Activated naive CD8-positive, alpha-beta T cell treated with anti-CD3 and anti-CD28 coated beads for 36 hours (primary cell): ENCODE measurements around the gene CACNA1C. TPM values are rescaled to one million over a fixed set of nuclear protein-coding genes. Genes with fewer than 3 reads are reported as not detected.

Experiments
- DNase-seq: peaks from one replicate; pipeline ENCODE4 v3.0.0; 2021
- H3K27ac Mint-ChIP-seq: one replicate; pipeline ENCODE4 v1.8.0; 2022; ENCODE audit warnings: mild to moderate bottlenecking, moderate library complexity, mixed read lengths
- H3K27me3 Mint-ChIP-seq: one replicate; pipeline ENCODE4 v1.8.0; 2022; ENCODE audit warnings: mild to moderate bottlenecking, mixed read lengths
- H3K36me3 Mint-ChIP-seq: one replicate; pipeline ENCODE4 v1.8.0; 2021; ENCODE audit warnings: mild to moderate bottlenecking, mixed read lengths
- H3K4me1 Mint-ChIP-seq: one replicate; pipeline ENCODE4 v1.8.0; 2021; ENCODE audit warnings: mixed read lengths
- H3K4me3 Mint-ChIP-seq: one replicate; pipeline ENCODE4 v1.8.0; 2022; ENCODE audit warnings: mild to moderate bottlenecking, moderate library complexity, mixed read lengths
- H3K9me3 Mint-ChIP-seq: one replicate; pipeline ENCODE4 v1.8.0; 2022; ENCODE audit warnings: mixed read lengths
- total RNA-seq, 2 experiments: library from RNA; stranded (reverse); gene quantifications; one replicate each; pipeline ENCODE4 v1.2.3, GENCODE V29; 2021

CACNA1C gene
- total RNA-seq, 2 experiments from 2014 or later, result 0.02 to 0.14 TPM

- no peaks in the 10 kb centered on the region for H3K9me3 Mint-ChIP-seq
- peaks cover 3% of the 10 kb centered on the region for H3K4me1 Mint-ChIP-seq
- no peaks in the 10 kb centered on the region for H3K27me3 Mint-ChIP-seq
These were observed 321.5 kb downstream of the CACNA1C start for GRCh38 chr12:2374092-2374906.

DNA sequence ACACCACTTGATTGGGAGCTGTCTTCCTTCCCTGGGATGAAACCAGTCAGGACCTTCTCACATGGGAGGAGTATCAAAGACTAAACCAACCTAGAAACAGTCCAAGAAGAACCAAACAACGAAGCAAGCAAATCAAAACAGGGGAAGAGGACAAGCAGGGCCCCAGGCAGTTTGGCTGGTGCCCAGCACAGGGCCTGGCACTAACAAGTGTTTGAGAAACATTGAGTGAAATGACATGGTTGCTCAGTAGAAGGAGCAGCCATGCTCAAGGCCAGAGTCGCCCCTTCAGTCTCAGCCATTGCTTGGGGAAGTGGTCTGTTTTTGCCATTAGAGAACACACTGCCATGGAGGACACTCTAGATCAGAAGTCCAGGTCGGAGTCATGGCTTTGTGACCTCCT lies 323.1 kb downstream of the CACNA1C start:
- DNase-seq, result no peak
- Mint-ChIP-seq H3K9me3 (no peaks in the 10 kb centered on the region), H3K27me3 (no peaks in the 10 kb centered on the region), H3K36me3 (no peaks in the 10 kb centered on the region), H3K27ac (no peak overlapping the region), H3K4me1 (peaks cover 3% of the 10 kb centered on the region), H3K4me3 (no peak overlapping the region)

More at GRCh38 chr12:2374092-2374906, 321.5 kb downstream of the CACNA1C start:
- H3K27ac Mint-ChIP-seq, result no peak overlapping the region
- DNase-seq, result no peak
- no peaks in the 10 kb centered on the region for H3K36me3 Mint-ChIP-seq
- H3K4me3 Mint-ChIP-seq, result no peak overlapping the region

GRCh38 chr12:2376908-2377657 lies 324.3 kb downstream of the CACNA1C start:
- no peak for DNase-seq
- H3K4me3 Mint-ChIP-seq, result no peak overlapping the region
- peaks cover 3% of the 10 kb centered on the region for H3K4me1 Mint-ChIP-seq
- H3K36me3 Mint-ChIP-seq, result no peaks in the 10 kb centered on the region
- no peak overlapping the region for H3K27ac Mint-ChIP-seq
- no peaks in the 10 kb centered on the region for H3K27me3 Mint-ChIP-seq
- H3K9me3 Mint-ChIP-seq, result no peaks in the 10 kb centered on the region

DNA sequence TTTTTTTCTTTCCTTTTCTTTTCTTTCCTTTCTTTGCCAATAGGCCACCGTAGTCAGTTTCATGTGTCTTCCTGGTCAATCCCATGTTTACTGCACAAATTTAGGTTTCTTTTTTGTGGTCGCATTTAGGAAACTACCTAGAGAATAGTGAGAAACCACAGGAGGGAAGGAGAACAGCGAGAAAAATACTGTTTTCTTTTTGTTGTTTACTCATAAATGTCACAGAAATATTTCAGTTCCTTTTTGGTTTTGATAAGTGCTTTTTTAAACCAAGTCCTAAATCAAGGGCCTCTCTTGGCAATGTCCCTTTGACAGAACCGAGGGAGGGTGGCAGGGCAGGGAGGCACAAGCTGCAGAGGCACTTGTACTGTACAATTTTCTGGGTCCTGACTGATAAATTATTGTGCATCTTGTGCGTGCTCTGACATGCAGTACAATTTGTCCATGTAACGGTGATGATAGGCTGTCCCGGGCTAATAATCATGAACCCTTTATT lies 326.1 kb downstream of the CACNA1C start:
- Mint-ChIP-seq H3K9me3 (no peaks in the 10 kb centered on the region), H3K27ac (no peak overlapping the region), H3K36me3 (no peaks in the 10 kb centered on the region), H3K4me1 (peaks cover 3% of the 10 kb centered on the region), H3K27me3 (no peaks in the 10 kb centered on the region), H3K4me3 (no peak overlapping the region)
- no peak for DNase-seq

DNA sequence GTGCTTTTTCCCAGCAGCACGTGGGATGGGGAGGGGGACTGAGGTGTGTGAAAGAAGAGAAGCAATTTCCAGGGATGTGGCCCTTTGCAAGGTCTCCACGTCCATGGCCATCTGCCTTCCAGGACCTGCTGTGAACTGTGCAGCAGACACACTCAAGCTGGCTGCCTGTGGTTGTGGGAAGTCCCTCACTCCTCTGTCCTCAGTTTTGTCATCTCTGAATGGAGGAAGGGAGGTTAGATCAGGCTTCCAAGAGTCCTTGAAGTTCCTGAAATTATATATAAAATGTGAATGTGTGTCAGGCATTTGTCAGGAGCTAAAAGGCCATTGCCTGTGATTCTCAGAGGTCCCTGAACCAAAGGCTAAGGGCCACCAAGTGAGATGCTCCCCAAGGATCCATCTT lies 328.2 kb downstream of the CACNA1C start:
- no peaks in the 10 kb centered on the region for H3K9me3 Mint-ChIP-seq
- no peak for DNase-seq
- no peaks in the 10 kb centered on the region for H3K36me3 Mint-ChIP-seq
- H3K27ac Mint-ChIP-seq, result no peak overlapping the region
- H3K4me3 Mint-ChIP-seq, result no peak overlapping the region
- no peaks in the 10 kb centered on the region for H3K27me3 Mint-ChIP-seq
- H3K4me1 Mint-ChIP-seq, result peaks cover 3% of the 10 kb centered on the region

GRCh38 chr12:2382370-2383155 lies 329.8 kb downstream of the CACNA1C start:
- Mint-ChIP-seq H3K4me3 (no peak overlapping the region), H3K36me3 (no peaks in the 10 kb centered on the region), H3K27me3 (no peaks in the 10 kb centered on the region), H3K4me1 (peaks cover 3% of the 10 kb centered on the region), H3K9me3 (no peaks in the 10 kb centered on the region), H3K27ac (no peak overlapping the region)
- no peak for DNase-seq

DNA sequence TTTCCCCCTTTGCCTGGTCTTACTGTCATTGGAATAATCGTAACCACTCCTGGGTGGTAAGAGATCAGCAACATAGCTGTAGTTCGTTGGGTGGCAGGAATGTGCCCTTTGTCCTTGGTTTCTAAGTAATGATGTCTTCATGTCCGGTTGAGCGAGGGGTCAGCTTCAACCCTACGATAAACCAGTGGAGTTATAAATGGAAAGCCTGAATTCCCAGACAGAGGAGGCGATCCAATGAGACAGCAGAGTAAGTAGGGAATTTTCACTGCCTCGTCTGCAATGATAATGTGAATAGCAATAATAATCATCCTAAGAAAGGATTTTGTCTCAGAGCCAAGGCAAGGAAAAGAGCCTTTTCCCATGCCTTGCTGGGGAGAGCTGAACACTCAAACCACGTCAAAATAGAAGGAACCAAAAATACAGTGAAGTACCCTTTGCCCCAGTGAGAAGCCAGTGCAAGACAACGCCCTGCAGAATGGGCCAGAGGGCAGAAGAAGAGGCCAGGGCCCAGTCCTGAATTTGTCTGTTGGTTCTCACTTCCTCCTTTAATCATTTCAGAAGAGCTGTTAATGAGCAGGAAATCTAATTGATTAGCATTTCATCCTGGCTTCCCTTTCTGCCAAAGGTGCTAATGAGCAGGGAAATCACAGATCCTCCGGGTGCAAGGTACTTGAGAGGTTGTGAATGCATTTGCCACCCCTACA lies 330.7 kb downstream of the CACNA1C start:
- peaks cover 3% of the 10 kb centered on the region for H3K4me1 Mint-ChIP-seq
- H3K27me3 Mint-ChIP-seq, result no peaks in the 10 kb centered on the region
- no peak overlapping the region for H3K4me3 Mint-ChIP-seq
- no peak overlapping the region for H3K27ac Mint-ChIP-seq
- H3K36me3 Mint-ChIP-seq, result no peaks in the 10 kb centered on the region
- no peak for DNase-seq
- no peaks in the 10 kb centered on the region for H3K9me3 Mint-ChIP-seq

DNA sequence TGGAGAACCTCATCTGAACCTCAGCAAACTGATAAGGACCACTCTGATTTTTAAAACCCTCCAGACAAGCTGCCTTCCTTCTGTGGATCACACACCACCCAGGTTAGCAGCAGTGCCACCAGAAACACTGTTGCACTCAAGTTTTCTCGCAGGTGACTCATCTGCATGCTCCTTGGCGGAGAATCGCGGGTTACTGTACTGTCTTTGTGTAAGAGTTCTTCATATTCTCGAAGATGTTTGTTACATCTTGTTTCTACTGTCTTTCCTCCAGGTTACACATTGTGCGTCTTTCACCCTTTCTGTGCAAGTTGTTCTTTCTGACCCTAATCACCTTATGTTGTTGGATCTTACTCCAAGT lies 331.2 kb downstream of the CACNA1C start:
- Mint-ChIP-seq H3K36me3 (no peaks in the 10 kb centered on the region), H3K9me3 (no peaks in the 10 kb centered on the region), H3K4me3 (no peak overlapping the region), H3K4me1 (no peaks in the 10 kb centered on the region), H3K27me3 (no peaks in the 10 kb centered on the region), H3K27ac (no peak overlapping the region)
- no peak for DNase-seq

DNA sequence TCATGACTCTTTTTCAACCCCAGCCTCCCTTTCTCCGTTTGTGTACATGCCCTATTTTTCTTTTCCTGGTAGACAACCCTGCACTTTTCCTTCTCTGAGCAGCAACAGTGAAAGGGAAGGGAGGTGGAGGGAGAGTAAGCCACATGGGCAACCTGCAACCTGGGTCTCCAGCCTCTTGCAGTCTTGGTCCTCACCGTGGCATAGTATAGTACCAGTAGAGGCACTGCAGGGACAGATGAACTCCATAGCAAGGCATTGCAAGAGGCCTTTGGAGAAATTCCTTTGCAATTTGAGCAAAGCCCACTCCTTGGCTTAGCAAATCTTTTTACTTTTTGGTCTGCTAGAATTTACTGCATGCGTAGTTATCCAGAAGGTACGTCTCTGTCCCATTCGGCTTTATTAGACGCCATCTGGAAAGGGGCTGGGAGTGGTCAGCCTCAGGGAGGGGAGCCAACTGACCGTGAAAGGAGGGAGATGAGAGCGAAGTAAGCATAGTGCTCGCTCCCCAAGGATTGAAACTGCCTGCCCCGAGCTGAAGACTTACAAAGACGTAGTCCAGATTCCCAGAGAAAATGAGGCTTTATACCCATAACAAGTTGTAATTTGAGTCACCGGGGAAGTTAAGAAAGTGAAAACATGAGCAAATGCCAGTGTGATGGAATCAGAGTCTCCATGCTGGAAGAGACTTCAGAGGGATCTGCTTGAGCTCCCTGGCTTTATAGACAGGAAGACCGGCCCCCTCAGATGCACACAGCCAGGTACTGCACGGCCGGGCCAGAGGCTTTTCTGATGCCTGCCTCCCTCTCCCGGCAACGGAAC lies 332.0 kb downstream of the CACNA1C start:
- no peak overlapping the region for H3K27ac Mint-ChIP-seq

DNA sequence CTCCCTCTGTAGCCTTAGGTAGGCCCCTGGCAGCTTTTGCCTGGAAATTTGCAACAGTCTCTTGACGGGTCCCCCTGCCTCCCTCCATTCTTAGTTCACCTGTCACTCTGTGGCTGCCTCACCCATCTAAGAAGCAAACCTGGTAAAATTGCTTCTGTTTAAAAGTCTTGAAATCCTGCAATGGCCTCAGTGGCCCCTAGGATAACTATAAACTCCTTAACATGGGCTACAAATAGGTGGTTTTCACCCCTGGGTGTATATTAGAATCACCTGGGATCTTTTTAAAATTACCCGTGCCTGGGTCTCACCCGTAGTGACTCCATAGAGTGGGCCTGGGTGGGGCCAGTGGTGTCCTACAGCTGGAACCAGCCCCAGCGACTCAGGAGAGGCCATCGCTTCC lies 332.7 kb downstream of the CACNA1C start:
- Mint-ChIP-seq H3K9me3 (no peaks in the 10 kb centered on the region), H3K27me3 (no peaks in the 10 kb centered on the region), H3K4me1 (no peaks in the 10 kb centered on the region), H3K4me3 (no peak overlapping the region), H3K36me3 (no peaks in the 10 kb centered on the region), H3K27ac (no peak overlapping the region)
- no peak for DNase-seq

More for the DNA sequence above, 332.0 kb downstream of the CACNA1C start:
- no peak for DNase-seq
- Mint-ChIP-seq H3K4me3 (no peak overlapping the region), H3K27me3 (no peaks in the 10 kb centered on the region), H3K4me1 (no peaks in the 10 kb centered on the region), H3K36me3 (no peaks in the 10 kb centered on the region), H3K9me3 (no peaks in the 10 kb centered on the region)

DNA sequence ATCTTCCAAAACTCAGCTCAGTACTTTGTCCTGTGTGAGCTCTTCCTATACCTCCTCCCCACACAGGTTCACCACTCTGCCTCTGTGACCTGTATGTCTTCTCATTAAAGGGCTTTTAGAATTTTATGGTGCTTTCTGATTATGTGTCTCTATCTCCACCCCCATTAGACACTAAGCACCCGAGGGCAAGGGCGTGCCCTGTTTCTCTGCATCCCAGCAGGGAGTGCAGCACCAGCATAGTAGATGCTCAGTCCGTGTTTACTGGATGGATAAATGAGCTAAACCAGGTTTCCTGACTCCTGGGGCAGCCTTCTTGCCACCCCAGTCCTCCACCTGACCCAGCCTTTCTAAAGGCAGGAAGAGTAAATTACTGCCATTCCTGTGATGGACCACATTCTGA lies 333.8 kb downstream of the CACNA1C start:
- no peaks in the 10 kb centered on the region for H3K4me1 Mint-ChIP-seq
- no peak overlapping the region for H3K27ac Mint-ChIP-seq
- no peaks in the 10 kb centered on the region for H3K9me3 Mint-ChIP-seq
- H3K27me3 Mint-ChIP-seq, result no peaks in the 10 kb centered on the region
- H3K36me3 Mint-ChIP-seq, result no peaks in the 10 kb centered on the region
- no peak for DNase-seq
- H3K4me3 Mint-ChIP-seq, result no peak overlapping the region

GRCh38 chr12:2387103-2387834 lies 334.5 kb downstream of the CACNA1C start:
- Mint-ChIP-seq H3K9me3 (no peaks in the 10 kb centered on the region), H3K4me3 (no peak overlapping the region), H3K4me1 (no peaks in the 10 kb centered on the region), H3K27ac (no peak overlapping the region), H3K36me3 (no peaks in the 10 kb centered on the region), H3K27me3 (no peaks in the 10 kb centered on the region)
- DNase-seq, result no peak

DNA sequence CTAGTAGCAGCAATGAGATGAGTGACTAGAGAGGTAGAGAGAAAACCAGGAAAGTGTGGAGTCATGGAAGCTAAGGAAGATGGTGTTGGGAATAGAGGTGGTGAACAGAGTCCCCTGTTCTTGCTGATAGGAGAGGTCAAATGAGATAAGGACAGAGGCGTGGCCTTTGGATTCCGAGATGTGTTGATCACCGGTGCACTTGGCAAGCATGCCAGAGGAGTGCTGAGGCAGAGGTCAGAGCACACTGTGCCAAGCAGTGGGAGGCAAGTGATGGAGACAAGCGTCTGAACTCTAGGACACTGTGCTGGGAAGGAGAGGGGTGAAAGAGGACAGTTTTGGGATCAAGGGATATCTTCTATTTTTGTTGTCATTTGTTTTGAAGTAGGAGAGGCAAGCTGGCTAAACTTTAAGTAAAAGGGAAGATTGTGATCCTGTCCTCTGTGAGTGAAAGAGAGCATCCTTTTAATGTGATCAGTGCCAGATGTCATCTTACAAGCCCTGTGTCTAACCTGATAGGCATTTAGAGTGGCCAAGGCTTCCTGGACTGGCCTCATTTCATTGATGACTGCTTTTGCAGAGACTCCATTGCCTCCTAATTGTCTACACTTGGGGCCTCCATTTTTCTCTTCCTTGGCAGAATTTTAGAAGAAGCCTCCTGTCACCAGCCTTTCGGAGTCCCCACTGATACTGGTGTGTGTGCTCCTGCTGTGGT lies 336.4 kb downstream of the CACNA1C start:
- Mint-ChIP-seq H3K36me3 (no peaks in the 10 kb centered on the region), H3K27me3 (no peaks in the 10 kb centered on the region), H3K4me3 (no peak overlapping the region), H3K4me1 (no peaks in the 10 kb centered on the region), H3K27ac (no peak overlapping the region), H3K9me3 (no peaks in the 10 kb centered on the region)
- DNase-seq, result no peak
